HG02884 (cell line): ENCODE results near the gene TOB1.
"Not testable (repeated sequence)": the region's sequence is repeated elsewhere in the genome, so short reads cannot be mapped to it uniquely, and the experiment has no call there.

ENCODE experiments used
- ATAC-seq: cut with Tn5 transposase; IDR thresholded peaks from one replicate; pipeline ENCODE4 v1.9.1; 2021; ENCODE audit warnings: mild to moderate bottlenecking, moderate library complexity; ENCODE audit not compliant: unreplicated experiment

TOB1 gene

DNA sequence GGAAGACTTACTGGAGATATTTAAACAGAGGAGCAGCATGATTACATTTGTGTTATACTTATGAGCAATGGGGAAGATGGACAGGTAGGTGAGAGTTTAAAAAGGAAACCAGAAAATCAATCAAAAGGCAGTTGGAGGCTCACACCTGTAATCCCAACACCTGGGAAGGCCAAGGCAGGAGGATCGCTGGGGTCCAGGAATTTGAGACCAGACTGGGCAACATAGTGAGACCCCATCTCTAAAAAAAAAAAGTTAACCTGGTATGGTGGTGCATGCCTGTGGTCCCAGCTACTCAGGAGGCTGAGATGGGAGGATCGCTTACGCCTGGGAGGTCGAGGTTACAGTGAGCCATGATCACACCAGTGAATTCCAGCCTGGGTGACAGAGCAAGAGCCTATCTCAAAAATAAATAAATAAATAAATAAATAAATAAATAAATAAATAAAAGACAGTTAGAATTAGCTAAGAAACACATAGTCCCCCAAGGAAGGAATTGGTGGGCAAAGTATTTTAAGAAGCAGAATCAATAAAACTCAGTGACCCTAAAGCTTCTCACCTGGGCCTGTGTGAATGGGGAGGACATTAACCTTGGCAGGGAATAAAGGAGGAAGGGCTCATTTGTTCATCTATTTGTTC is 32.3 kb upstream of the TOB1 start:
- ATAC-seq = no peak

DNA sequence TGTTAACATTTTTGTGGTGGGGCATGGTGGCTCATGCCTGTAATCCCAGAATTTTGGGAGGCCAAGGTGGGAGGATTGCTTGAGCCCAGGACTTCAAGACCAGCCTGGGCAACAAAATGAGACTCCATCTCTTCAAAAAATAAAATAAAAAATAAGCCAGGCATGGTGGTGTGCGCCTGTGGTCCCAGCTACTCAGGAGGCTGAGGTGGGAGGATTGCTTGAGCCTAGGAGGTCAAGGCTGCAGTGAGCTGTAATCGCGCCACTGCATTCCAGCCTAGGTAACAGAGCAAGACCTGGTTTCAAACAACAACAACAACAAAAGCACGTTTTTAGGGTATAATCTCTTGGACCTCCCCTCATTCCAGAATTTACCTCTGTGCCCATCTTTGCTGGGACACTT is 28.4 kb upstream of the TOB1 start:
- ATAC-seq = not testable (repeated sequence)

DNA sequence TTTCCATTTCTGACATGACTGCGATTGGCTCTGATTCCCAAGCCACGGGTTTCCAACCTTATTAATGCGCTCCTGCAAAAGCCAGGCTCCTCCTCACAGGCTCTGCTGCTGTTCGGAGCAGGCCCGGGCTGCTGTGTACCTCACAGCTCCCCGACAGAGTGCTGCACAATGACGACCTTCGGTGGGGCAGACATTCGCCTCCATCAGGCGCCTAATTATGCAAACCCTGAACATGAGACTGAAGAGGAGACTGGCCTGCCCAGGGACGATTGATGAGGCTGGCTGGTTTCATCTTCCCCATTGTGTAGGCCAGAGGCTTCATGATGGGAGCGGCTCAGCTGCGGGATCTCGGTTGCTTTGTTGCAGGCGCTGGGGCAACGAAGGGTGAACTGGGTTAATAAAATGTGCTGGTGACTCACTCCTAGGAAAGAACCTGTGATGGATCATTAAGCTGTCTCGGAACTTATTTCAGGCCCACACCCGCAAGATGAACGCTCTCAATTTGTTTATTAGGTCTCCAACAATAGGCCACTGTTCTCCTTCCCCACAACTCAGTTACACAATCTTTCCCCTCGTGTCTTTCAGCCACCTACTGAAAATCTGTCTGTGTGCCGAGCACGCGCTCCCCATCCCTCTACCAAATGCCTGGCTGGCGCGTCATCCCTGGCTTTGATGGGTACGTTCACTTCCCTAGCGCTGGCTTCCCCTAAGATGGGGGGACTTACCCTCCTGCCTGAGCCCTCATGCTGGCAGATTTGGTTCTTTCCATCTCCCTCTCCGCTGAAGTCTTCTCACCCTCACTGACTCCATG is 27.2 kb upstream of the TOB1 start:
- ATAC-seq = no peak

DNA sequence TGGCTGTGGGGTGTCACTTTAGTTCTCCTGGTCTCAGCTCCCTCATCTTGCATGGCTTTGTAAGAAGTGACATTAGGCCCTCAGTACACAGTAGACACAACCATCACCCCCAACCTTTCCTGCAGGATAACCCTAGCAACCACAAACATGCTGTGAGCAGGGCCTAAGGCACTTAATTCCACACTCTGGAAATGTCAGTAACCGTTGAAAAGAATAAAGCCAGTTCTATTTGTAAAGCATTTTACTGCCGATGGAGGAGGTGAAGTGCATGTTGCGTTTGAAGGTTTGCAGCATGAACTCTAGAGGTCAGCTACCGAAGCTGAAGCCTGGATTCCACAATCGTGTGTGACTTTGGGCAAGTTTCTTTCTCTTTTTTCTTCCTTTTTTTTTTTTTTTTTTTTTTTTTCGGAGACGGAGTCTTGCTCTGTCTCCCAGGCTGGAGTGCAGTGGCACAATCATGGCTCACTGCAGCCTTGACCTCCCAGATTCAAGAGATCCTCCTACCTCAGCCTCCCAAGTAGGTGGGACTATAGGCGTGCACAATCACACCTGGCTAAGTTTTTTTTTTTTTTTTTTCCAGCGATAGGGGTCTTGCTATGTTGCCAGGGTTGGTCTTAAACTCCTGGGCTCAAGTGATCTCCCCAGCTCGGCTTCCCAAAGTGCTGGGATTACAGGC is 26.1 kb upstream of the TOB1 start:
- no peak for ATAC-seq

DNA sequence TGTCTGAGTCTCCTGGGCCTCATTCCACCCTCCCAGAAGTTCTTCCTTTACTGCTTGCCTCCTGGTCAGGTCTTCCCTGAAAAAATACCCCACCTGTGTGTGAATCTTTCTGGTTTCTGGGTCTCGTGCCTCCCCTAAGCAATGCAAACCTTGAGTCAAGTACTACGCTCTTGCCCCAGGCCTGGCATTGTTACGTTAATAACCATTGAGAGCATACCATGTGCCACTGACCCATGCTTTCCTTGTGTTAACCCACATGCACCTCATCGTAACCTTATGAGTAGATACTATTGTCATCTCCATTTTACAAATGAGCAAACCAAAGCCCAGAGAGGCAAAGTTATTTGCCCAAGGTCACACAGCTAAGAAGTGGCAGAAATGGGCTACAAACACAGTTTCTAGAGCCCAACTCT is 25.4 kb upstream of the TOB1 start:
- ATAC-seq = no peak

DNA sequence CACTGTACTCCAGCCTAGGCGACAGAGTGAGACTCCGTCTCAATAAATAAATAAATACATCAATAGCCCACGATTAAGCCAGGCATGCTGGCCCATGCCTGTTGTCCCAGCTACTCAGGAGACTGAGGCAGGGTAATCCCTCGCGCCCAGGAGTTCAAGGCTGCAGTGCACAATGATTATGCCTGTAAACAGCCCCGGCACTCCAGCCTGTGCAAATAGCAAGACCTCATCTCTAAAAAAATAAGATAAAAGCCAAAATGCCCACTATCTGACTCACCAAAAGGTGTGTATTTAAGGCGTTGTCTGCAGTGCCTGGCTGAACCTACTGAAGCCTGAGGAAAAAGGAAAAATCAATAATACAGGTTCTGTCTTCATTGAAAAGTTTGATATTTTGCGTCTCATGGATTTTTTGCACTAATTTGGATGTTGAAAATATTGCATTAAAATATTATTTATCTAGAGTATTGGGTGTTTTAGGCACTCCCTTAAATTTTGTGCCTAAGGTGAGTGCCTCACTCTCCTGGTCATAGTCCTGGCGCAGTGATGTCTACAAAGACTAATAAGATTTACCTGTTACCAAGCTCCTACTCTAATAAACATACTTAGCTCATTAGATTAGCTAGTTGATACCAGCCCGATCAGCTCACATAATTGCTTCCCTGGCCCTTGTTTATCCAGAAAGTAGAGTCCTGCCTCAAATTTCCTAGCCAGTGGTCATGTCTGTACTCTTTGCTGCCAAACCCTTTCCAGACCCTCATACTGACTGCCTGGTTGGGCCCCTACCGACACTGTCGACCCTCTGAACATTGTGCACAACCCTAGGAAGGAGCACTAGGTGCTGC is 24.7 kb upstream of the TOB1 start:
- no peak for ATAC-seq

DNA sequence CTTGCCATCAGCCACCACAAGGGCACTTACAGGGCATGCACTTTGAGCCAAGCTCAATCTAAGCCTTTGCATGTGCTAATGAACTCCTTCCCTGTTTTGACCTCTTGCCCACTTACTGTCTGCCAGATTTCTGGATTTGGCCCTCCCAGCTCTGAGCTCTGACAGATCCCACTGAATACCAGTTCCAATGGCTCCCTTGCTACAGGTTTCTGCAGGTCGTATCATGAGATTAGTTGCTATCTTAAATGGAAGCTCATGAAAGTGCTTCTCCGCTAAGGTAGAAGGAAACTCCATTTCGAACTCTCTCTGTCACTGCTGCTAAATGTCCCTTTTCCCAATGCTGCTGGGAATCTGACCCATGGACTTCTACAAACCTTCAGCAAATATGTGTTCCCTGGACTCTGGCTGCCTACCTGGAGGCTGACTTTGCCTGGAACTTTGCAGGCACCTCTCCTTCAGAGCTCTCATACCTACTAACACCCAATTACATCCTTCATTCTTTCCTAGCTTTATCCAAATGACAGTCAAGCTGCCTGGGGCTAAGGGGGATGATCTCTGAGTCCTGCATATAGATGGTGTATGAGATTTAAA is 23.5 kb upstream of the TOB1 start:
- ATAC-seq = no peak

DNA sequence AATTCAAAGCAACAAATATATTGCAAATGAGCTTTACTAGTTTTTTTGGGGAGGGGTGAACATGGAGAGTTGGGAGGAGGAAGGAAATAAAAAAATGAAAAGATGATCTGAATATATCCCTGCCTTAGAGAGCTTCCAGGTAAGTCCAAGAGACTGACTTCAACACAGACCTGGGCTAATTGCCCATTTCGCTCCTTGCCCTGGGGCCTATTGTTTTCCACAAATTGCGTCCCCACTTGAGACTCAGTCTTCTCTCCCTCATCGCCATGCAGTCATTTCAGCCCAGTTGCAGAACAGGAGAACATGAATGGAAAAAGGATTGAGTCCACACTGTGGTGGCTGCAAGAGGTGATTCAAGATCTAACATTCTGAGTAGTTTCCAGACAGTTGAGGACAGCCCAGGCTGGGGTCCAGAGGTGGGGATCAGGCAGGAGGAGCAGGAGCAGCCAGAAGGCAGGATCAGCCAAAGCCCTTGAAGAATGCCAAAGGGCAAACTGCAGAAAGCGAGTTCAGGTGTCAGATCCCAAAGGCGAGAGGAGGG is 21.6 kb upstream of the TOB1 start:
- no peak for ATAC-seq

DNA sequence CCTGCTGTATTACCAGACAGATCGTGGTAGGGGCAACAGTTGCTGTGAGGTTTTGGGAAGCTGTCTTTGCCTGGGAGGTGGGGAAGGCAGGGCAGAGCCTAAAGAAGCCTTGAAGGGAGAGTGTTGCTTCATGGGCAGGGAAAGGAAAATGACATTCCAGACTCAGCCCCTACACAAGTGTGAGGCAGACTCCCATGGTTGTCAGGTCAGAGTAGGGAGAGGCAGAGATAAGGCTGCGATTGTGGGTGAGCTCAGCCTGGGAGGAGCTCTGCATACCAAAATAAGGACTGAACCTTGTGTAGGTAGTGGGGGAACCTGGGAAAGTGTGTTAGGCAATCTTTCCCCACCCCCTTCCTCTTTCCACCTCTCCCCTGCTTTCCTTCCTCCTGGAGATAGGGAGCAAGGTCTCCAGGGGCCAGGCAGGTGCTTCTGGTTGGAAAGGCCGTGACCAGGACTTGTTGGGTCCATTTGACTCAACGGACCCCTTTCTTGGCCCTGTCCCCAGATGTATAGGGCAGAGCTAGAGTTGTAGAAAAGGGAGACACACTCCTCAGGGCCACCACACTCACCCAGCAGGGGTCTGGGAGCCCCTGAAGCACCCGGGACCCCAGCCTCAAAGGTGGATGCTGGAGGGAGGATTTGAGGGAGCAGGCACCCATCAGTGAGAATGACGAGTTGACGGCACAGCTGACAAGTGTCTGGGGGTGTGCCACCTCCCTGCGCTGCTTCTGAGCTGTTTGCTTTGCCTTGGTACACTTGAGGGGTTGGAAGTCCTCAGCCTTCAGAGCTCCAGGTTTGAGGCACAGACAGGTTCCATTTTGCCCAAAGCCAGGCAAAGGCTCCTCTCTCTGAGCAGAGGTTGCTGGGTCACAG is 18.5 kb upstream of the TOB1 start:
- no peak for ATAC-seq

DNA sequence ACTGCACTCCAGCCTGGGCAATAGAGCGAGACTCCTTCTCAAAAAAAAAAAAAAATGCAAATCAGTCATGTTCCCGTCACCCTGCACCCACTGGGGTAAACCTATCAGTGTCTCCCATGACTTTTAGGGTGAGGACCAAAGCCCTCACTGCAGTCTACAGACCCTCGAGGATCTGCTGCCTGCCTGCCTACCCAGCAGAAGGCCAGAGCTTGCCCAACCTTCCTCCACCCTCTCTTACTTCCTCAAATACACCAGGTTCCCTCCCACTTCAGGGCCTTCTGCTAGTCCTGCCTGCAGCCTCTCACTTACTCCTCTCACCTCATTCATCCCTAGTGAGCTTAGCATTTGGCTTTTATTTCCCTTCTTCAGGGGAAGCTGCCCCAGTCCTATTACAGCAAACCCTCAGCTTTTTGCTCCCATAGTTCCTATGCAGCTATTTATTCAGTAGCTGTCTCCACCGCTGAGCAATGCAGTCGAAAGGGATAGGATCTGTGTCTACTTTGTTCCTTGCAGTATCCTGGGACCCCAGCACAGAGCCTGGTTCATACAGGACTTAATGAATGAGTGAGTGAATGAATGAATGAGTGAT is 17.8 kb upstream of the TOB1 start:
- ATAC-seq = no peak

DNA sequence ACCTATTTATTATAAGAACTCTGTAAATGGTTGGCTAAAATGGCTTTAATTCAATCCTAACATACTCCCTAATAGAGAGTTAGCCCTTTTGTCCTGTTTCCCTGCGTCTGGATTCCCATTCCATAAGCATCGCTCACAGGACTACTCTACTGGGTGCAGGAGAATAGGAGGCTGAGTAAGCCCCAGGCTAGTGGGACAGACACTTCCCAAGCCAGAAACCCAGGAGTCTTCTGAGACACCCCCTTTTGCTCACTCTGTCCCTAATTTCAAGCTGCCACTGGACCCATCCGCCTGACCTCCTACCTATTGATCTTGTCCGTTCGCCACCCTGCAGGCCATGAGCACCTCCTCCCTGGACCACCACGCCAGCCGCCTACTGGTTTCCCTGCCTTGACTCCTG is 16.7 kb upstream of the TOB1 start:
- no peak for ATAC-seq

DNA sequence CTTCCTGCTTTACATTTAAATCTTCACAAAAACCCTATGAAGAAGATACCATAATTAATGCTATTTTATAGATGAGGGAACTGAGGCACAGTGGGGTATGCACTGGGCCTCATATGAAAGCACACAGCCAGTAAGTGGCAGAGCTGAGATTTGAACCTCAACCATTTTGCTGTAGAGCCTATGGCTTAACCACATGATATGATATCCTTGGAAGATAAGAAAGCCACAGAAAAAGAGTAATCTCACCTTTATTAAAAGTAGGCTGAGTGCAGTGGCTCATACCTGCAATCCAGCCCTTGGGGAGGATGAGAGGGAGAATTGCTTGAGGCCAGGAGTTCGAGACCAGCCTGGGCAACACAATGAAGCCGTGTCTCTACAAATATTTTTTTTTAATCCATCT is 15.0 kb upstream of the TOB1 start:
- ATAC-seq = no peak

DNA sequence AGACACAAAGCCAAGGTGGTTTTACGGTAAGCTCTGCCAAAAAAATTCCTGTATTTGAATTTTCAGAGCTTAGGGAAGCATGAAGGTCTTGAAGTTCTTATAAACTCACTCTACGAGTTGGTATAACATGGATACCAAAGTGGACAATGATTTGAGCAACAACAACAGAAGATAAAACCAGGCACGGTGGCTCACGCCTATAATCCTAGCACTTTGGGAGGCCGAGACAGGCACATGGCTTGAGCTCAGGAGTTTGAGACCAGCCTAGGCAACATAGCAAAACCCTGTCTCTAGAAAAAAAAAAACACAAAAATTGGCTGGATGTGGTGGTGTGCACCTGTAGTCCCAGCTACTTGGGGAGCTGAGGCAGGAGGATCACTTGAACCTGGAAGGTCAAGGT is 12.9 kb upstream of the TOB1 start:
- ATAC-seq = no peak

DNA sequence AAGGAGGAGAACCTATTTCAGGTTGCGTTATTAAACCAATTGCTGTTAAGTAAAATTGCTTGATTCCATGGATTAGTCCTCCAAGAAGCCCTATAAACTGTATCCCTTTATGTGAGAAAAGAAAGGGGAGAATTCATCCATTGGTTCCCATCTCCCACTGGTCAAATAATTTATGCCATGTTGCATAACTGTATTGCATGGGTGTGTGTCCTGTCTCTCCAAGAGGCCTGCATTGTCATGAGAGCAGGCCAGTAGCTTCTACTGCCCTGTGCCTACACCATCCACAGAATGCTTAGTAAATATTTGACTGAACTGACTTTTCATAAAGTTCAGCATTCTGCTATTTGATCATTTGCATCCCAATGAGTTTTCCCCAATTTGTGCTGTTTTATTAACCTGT is 11.7 kb upstream of the TOB1 start:
- ATAC-seq = no peak

DNA sequence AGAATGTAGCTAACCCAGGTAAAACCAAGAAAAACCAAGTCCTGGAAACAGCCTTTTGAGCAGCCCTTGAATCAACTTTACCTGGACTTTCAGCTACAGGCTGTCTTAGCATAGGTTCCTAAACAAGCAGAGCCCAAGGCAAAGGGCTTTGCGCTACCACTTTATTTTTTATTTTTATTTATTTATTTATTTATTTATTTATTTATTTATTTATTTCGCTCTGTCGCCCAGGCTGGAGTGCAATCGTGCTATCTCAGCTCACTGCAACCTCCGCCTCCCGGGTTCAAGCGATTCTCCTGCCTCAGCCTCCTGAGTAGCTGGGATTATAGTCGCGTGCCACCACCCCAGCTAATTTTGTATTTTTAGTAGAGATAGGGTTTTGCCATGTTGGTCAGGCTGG is 10.9 kb upstream of the TOB1 start:
- not testable (repeated sequence) for ATAC-seq

DNA sequence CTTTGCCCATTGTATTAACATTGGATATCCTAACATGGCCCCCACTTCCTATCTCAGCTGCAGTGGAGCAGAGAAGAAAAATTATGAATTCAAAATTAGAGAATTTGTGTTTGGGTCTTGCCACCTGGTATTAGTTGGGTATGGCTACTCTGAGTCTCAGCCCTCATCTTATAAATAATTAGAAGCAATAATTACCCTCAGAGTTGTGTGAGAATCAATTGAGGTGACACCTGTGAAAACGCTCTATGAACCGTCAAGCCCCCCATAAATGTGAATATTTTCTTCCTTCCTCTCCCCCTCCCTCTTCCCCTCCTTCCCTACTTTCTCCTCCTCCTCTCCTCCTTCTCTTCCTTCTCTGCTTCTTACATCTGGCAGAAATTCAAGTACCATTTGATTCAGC is 8.9 kb upstream of the TOB1 start:
- no peak for ATAC-seq

DNA sequence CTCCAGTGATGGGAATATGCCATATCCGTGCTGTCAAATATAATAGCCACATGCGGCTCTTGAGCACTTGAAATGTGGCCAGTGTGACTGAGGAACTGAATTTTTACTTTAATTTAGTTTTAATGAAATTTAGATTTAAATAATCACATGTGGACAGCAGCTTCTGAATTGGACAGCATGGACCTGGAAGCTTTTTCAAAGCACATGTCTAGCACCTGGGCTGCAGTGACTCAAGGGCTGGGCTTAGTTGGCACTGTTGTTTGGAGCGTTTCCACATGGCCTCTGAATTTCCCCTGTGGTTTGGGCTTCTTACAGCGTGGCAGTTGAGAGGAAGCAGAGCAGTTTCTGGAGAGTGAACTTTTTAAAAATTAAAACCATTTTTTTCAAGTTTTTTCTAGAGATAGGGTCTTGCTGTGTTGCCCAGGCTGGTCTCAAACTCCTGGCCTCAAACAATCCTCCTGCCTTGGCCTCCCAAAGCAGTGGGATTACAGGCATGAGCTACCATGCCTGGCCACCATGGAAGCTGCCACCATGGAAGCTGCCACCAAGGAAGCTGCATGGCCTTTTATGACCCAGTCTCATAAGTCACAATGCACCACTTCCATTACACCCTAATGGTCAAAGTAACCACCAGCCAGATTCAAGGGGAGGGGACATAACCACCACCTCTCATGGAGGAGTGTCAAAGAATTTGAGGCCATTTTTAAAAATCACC is 6.7 kb upstream of the TOB1 start:
- no peak for ATAC-seq

DNA sequence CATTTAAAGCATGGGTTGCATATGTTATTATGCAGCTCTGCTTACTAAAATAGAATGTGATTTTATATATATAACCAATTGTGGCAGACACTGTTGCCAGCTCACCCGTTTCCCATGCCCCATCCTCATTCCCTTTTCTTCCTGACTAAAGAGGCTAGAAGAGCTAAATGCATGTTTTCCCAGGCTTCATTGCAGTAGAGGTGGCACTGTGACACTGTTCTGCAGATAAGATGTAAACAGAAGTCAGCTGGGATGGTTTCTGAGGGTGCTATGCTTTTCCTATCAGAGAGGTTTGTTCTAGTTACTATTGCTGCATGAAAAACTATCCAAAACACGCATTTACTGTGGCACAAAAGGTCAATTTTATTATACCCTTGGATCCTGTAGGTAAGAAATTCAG is 5.7 kb upstream of the TOB1 start:
- no peak for ATAC-seq

DNA sequence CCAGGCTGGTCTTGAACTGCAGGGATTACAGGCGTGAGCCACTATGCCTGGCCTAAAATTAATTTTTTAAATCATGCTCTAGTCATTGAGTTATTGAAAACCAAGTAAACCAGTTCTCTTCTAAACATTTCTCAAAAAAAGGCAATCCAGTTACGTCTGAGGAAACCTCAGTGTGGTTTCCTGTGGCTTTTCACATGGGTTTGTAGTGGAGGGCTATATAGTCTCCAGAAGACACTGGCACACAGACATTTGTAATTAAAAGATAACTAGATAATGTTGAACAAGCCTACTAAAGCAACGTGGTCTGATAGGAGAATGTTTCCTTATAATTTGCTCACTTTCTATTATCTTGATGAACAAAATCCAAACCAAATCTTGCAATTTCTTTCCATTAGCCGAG is 5.2 kb upstream of the TOB1 start:
- no peak for ATAC-seq
